PC-9 (cell line): ENCODE measurements around the gene NLRC3.

Experiments used
- CTCF ChIP-seq: fragments of 200-600 bp; sonication (generic); conservative IDR thresholded peaks from 2 replicates; pipeline ENCODE4 v1.6.1; 2017; ENCODE audit warnings: mixed run types, antibody characterized with exemption, mild to moderate bottlenecking, moderate library complexity
- EZH2 ChIP-seq: fragments of 200-600 bp; sonication (generic); IDR thresholded peaks from 2 replicates; pipeline ENCODE4 v1.8.0; 2017; ENCODE audit warnings: antibody characterized with exemption, low read depth

GRCh38 chr16:3591991-3592390 is 14.8 kb upstream of the NLRC3 start:
- TF ChIP-seq CTCF (no peak), EZH2 (no peak)
